ENCODE data around the gene TTLL11.
A peak's percentile ranks its signal among the peaks of the same experiment; 100 is the strongest.

TTLL11 gene

GRCh38 chr9:121802753-121803152 lies 290.4 kb downstream of the TTLL11 start:
- no peak for DNase-seq (ENCODE audit: low spot score)
- no peak overlapping the region for H4K8ac ChIP-seq (ENCODE audit: low read depth, low read length)
- no peak overlapping the region for H2AK5ac ChIP-seq (ENCODE audit: low read depth, low read length)
- no peak overlapping the region for H3K4me3 ChIP-seq (ENCODE audit: low read length in 2 of 2)
- no peak overlapping the region for H2AFZ ChIP-seq (ENCODE audit: low read length)
- no peaks in the 10 kb centered on the region for H3K4me1 ChIP-seq (ENCODE audit: control insufficient read depth in 2 of 2, insufficient read depth in 1 of 2, low read depth in 1 of 2, low read length in 2 of 2)
- H3K36me3 ChIP-seq (replicated peaks in 1 of 2; ENCODE audit: control insufficient read depth in 2 of 2, insufficient read depth in 2 of 2, low read length in 2 of 2) = no peaks in the 10 kb centered on the region
- no peak overlapping the region for H3K14ac ChIP-seq (ENCODE audit: low read length)
- no peak overlapping the region for H3K9ac ChIP-seq (ENCODE audit: low read depth, low read length, poor library complexity)
- H3K4ac ChIP-seq (ENCODE audit: low read length) = no peak overlapping the region
- H3K4me2 ChIP-seq (ENCODE audit: insufficient read depth, low read length, poor library complexity, severe bottlenecking) = no peak overlapping the region
- no peak overlapping the region for H2BK12ac ChIP-seq (ENCODE audit: low read length)
- peaks cover 2 to 4% of the 10 kb centered on the region in 2 donors for H3K9me3 ChIP-seq (replicated peaks in 1 of 2; ENCODE audit: control insufficient read depth in 2 of 2, insufficient read depth in 1 of 2, low read depth in 1 of 2, low read length in 2 of 2)
- H2BK15ac ChIP-seq (ENCODE audit: low read length) = no peak overlapping the region
- H3K23ac ChIP-seq (ENCODE audit: low read depth, low read length, poor library complexity) = no peak overlapping the region
- no peaks in the 10 kb centered on the region for H3K79me1 ChIP-seq (ENCODE audit: low read depth, low read length)
- no peak overlapping the region for H3K18ac ChIP-seq (ENCODE audit: low read length)
- no CpG with 5 or more reads among the region's 5 CpGs for WGBS, 2 donors (ENCODE audit: extremely low coverage in 2 of 2, insufficient read length in 2 of 2, insufficient replicate concordance in 1 of 2)
- H4K91ac ChIP-seq (ENCODE audit: low read depth, low read length, poor library complexity) = no peak overlapping the region
- H3K27ac ChIP-seq (replicated peaks; ENCODE audit: low read length) = no peak overlapping the region
- H2BK5ac ChIP-seq (ENCODE audit: low read length) = no peak overlapping the region
- H2BK120ac ChIP-seq (ENCODE audit: low read depth, low read length) = no peak overlapping the region
- H3K27me3 ChIP-seq (ENCODE audit: control insufficient read depth in 3 of 3, insufficient read depth in 3 of 3, low read depth in 1 of 3, low read length in 3 of 3) = peaks cover 0 to 25% (median 2%) of the 10 kb centered on the region in 3 experiments

- H4K91ac ChIP-seq (ENCODE audit: low read depth, low read length, poor library complexity) = no peak overlapping the region
- H3K23ac ChIP-seq (ENCODE audit: low read depth, low read length, poor library complexity) = no peak overlapping the region
- H3K14ac ChIP-seq (ENCODE audit: low read length) = no peak overlapping the region
- no peak overlapping the region for H2AFZ ChIP-seq (ENCODE audit: low read length)
- no peak overlapping the region for H2BK12ac ChIP-seq (ENCODE audit: low read length)
- no peak overlapping the region for H3K4ac ChIP-seq (ENCODE audit: low read length)
- no peak for DNase-seq (ENCODE audit: low spot score)
- no peak overlapping the region for H2AK5ac ChIP-seq (ENCODE audit: low read depth, low read length)
- no CpG with 5 or more reads among the region's 3 CpGs for WGBS, 2 donors (ENCODE audit: extremely low coverage in 2 of 2, insufficient read length in 2 of 2, insufficient replicate concordance in 1 of 2)
- no peak overlapping the region for H3K18ac ChIP-seq (ENCODE audit: low read length)
- peaks cover 0 to 29% (median 2%) of the 10 kb centered on the region in 3 experiments for H3K27me3 ChIP-seq (ENCODE audit: control insufficient read depth in 3 of 3, insufficient read depth in 3 of 3, low read depth in 1 of 3, low read length in 3 of 3)
- H2BK120ac ChIP-seq (ENCODE audit: low read depth, low read length) = no peak overlapping the region
- no peak overlapping the region for H4K8ac ChIP-seq (ENCODE audit: low read depth, low read length)
- H3K9me3 ChIP-seq (replicated peaks in 1 of 2; ENCODE audit: control insufficient read depth in 2 of 2, insufficient read depth in 1 of 2, low read depth in 1 of 2, low read length in 2 of 2) = peaks cover 2 to 4% of the 10 kb centered on the region in 2 donors
- no peak overlapping the region for H3K27ac ChIP-seq (replicated peaks; ENCODE audit: low read length)
- H3K4me1 ChIP-seq (ENCODE audit: control insufficient read depth in 2 of 2, insufficient read depth in 1 of 2, low read depth in 1 of 2, low read length in 2 of 2) = no peaks in the 10 kb centered on the region
- no peak overlapping the region for H3K9ac ChIP-seq (ENCODE audit: low read depth, low read length, poor library complexity)
- H3K36me3 ChIP-seq (replicated peaks in 1 of 2; ENCODE audit: control insufficient read depth in 2 of 2, insufficient read depth in 2 of 2, low read length in 2 of 2) = no peaks in the 10 kb centered on the region
- H2BK5ac ChIP-seq (ENCODE audit: low read length) = no peak overlapping the region
- no peak overlapping the region for H2BK15ac ChIP-seq (ENCODE audit: low read length)
- H3K4me2 ChIP-seq (ENCODE audit: insufficient read depth, low read length, poor library complexity, severe bottlenecking) = no peak overlapping the region
- no peaks in the 10 kb centered on the region for H3K79me1 ChIP-seq (ENCODE audit: low read depth, low read length)
- H3K4me3 ChIP-seq (ENCODE audit: low read length in 2 of 2) = no peak overlapping the region
These were observed 291.5 kb downstream of the TTLL11 start for GRCh38 chr9:121801579-121801978.

GRCh38 chr9:121800376-121800775 lies 292.7 kb downstream of the TTLL11 start:
- no peak overlapping the region for H4K91ac ChIP-seq (ENCODE audit: low read depth, low read length, poor library complexity)
- H3K14ac ChIP-seq (ENCODE audit: low read length) = no peak overlapping the region
- no peak overlapping the region for H2AFZ ChIP-seq (ENCODE audit: low read length)
- no peaks in the 10 kb centered on the region for H3K79me1 ChIP-seq (ENCODE audit: low read depth, low read length)
- DNase-seq (ENCODE audit: low spot score) = no peak
- peaks cover 2 to 4% of the 10 kb centered on the region in 2 donors for H3K9me3 ChIP-seq (replicated peaks in 1 of 2; ENCODE audit: control insufficient read depth in 2 of 2, insufficient read depth in 1 of 2, low read depth in 1 of 2, low read length in 2 of 2)
- H2AK5ac ChIP-seq (ENCODE audit: low read depth, low read length) = no peak overlapping the region
- H4K8ac ChIP-seq (ENCODE audit: low read depth, low read length) = no peak overlapping the region
- no peak overlapping the region for H3K18ac ChIP-seq (ENCODE audit: low read length)
- no peak overlapping the region for H3K27ac ChIP-seq (replicated peaks; ENCODE audit: low read length)
- no peak overlapping the region for H3K4me2 ChIP-seq (ENCODE audit: insufficient read depth, low read length, poor library complexity, severe bottlenecking)
- H2BK12ac ChIP-seq (ENCODE audit: low read length) = no peak overlapping the region
- no CpG with 5 or more reads among the region's 10 CpGs for WGBS, 2 donors (ENCODE audit: extremely low coverage in 2 of 2, insufficient read length in 2 of 2, insufficient replicate concordance in 1 of 2)
- no peak overlapping the region for H2BK5ac ChIP-seq (ENCODE audit: low read length)
- H3K27me3 ChIP-seq (ENCODE audit: control insufficient read depth in 3 of 3, insufficient read depth in 3 of 3, low read depth in 1 of 3, low read length in 3 of 3) = peaks cover 0 to 29% (median 0%) of the 10 kb centered on the region in 3 experiments
- no peaks in the 10 kb centered on the region for H3K36me3 ChIP-seq (replicated peaks in 1 of 2; ENCODE audit: control insufficient read depth in 2 of 2, insufficient read depth in 2 of 2, low read length in 2 of 2)
- no peak overlapping the region for H3K23ac ChIP-seq (ENCODE audit: low read depth, low read length, poor library complexity)
- no peak overlapping the region for H3K4me3 ChIP-seq (ENCODE audit: low read length in 2 of 2)
- no peak overlapping the region for H3K4ac ChIP-seq (ENCODE audit: low read length)
- no peak overlapping the region for H3K9ac ChIP-seq (ENCODE audit: low read depth, low read length, poor library complexity)
- no peak overlapping the region for H2BK15ac ChIP-seq (ENCODE audit: low read length)
- no peak overlapping the region for H2BK120ac ChIP-seq (ENCODE audit: low read depth, low read length)
- no peaks in the 10 kb centered on the region for H3K4me1 ChIP-seq (ENCODE audit: control insufficient read depth in 2 of 2, insufficient read depth in 1 of 2, low read depth in 1 of 2, low read length in 2 of 2)

GRCh38 chr9:121798941-121799340 lies 294.2 kb downstream of the TTLL11 start:
- Histone ChIP-seq H3K4me3 (ENCODE audit: low read length in 2 of 2) (no peak overlapping the region), H2BK120ac (ENCODE audit: low read depth, low read length) (no peak overlapping the region), H4K8ac (ENCODE audit: low read depth, low read length) (no peak overlapping the region), H3K4ac (ENCODE audit: low read length) (no peak overlapping the region), H3K9me3 (replicated peaks in 1 of 2; ENCODE audit: control insufficient read depth in 2 of 2, insufficient read depth in 1 of 2, low read depth in 1 of 2, low read length in 2 of 2) (no peaks in the 10 kb centered on the region), H3K4me2 (ENCODE audit: insufficient read depth, low read length, poor library complexity, severe bottlenecking) (no peak overlapping the region), H3K23ac (ENCODE audit: low read depth, low read length, poor library complexity) (no peak overlapping the region), H2BK12ac (ENCODE audit: low read length) (no peak overlapping the region), H2AK5ac (ENCODE audit: low read depth, low read length) (no peak overlapping the region), H4K91ac (ENCODE audit: low read depth, low read length, poor library complexity) (no peak overlapping the region), H3K4me1 (ENCODE audit: control insufficient read depth in 2 of 2, insufficient read depth in 1 of 2, low read depth in 1 of 2, low read length in 2 of 2) (no peaks in the 10 kb centered on the region), H3K27ac (replicated peaks; ENCODE audit: low read length) (no peak overlapping the region), H2BK15ac (ENCODE audit: low read length) (no peak overlapping the region), H3K9ac (ENCODE audit: low read depth, low read length, poor library complexity) (no peak overlapping the region), H3K18ac (ENCODE audit: low read length) (peak overlapping the region; percentile 59), H2AFZ (ENCODE audit: low read length) (no peak overlapping the region), H2BK5ac (ENCODE audit: low read length) (no peak overlapping the region), H3K27me3 (ENCODE audit: control insufficient read depth in 3 of 3, insufficient read depth in 3 of 3, low read depth in 1 of 3, low read length in 3 of 3) (peaks cover 0 to 29% (median 0%) of the 10 kb centered on the region in 3 experiments), H3K14ac (ENCODE audit: low read length) (no peak overlapping the region), H3K36me3 (replicated peaks in 1 of 2; ENCODE audit: control insufficient read depth in 2 of 2, insufficient read depth in 2 of 2, low read length in 2 of 2) (no peaks in the 10 kb centered on the region), H3K79me1 (ENCODE audit: low read depth, low read length) (no peaks in the 10 kb centered on the region)
- no peak for DNase-seq (ENCODE audit: low spot score)
- no CpG with 5 or more reads among the region's 5 CpGs for WGBS, 2 donors (ENCODE audit: extremely low coverage in 2 of 2, insufficient read length in 2 of 2, insufficient replicate concordance in 1 of 2)
